Activated T-cell treated with anti-CD3 and anti-CD28 coated beads, Interleukin-2, amount 50 U/mL, for 72 hours (primary cell): Measurements from ENCODE around the gene ZNF19. TPM values are rescaled to one million over a fixed set of nuclear protein-coding genes. Genes with fewer than 3 reads are reported as not detected.

Source experiments
- ATAC-seq, 2 donors: fragments of 150-1000 bp; cut with Tn5 transposase; replicated peaks in 1 of 2; 2 replicates each; pipeline ENCODE4 v1.10.0; 2021; ENCODE audit warnings: moderate library complexity in 2 of 2, mild to moderate bottlenecking in 1 of 2
- DNase-seq, 2 donors: peaks; one replicate each; pipeline ENCODE4 v3.0.0; 2021 to 2022; ENCODE audit warnings: mixed read lengths in 1 of 2
- H3K27ac Mint-ChIP-seq: one replicate; pipeline ENCODE4 v1.8.0; 2022; ENCODE audit warnings: mild to moderate bottlenecking, moderate library complexity, mixed read lengths
- H3K27me3 Mint-ChIP-seq: one replicate; pipeline ENCODE4 v1.8.0; 2022; ENCODE audit warnings: low read depth, mixed read lengths
- H3K36me3 Mint-ChIP-seq, 2 donors: one replicate each; pipeline ENCODE4 v1.8.0; 2022; ENCODE audit warnings: mixed read lengths in 2 of 2, mild to moderate bottlenecking in 1 of 2; ENCODE audit not compliant: insufficient read depth in 2 of 2
- H3K4me1 Mint-ChIP-seq: one replicate; pipeline ENCODE4 v1.8.0; 2022; ENCODE audit warnings: low read depth, mixed read lengths
- H3K4me3 Mint-ChIP-seq, 2 donors: one replicate each; pipeline ENCODE4 v1.8.0; 2022; ENCODE audit warnings: mild to moderate bottlenecking in 2 of 2, mixed read lengths in 2 of 2, moderate library complexity in 2 of 2
- H3K9me3 Mint-ChIP-seq, 2 donors: one replicate each; pipeline ENCODE4 v1.8.0; 2022; ENCODE audit warnings: mixed read lengths in 2 of 2
- total RNA-seq, 2 donors: library from RNA; stranded (reverse); gene quantifications; one replicate each; pipeline ENCODE4 v1.2.3, GENCODE V29; 2022

Gene ZNF19
- total RNA-seq, 2 donors from 2014 or later, result 4.5 to 4.9 TPM

- DNase-seq, result no peak
Measured at GRCh38 chr16:71479420-71479819, 9.7 kb downstream of the ZNF19 start.

DNA sequence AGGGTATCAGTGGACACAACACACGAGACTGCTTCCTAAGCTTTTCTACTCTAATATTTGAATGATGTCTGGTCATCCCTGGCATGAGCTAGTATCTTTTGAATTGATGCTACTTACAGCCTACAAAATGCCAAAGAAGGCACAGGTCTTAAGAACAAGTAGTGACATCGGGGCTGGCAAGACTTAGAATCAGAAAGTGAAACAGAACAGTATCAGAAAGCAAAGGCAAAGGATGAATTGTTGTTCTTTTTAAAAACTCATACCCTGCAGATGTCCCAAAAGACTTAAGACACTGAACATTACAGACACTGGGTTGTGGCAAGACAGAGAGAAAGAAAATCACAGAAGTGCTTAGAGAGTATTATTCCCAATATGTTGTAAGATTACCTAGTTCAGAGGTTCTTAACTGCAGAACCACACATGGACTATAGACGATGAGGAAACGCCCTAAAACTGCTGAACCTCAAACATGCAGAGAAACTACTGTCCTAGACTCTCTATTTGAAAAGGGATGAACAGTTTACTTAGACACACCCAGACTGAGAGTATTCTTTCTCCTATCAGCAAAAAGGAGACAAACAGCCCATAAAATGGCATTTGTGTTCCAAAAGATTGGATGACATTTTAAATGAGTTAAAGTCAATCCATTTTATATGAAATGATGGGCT, 12.5 kb downstream of the ZNF19 start:
- Mint-ChIP-seq H3K36me3 (no peaks in the 10 kb centered on the region), H3K4me3 (no peak overlapping the region), H3K27ac (no peak overlapping the region)

More at GRCh38 chr16:71479420-71479819, 9.7 kb downstream of the ZNF19 start:
- H3K27me3 Mint-ChIP-seq, result no peaks in the 10 kb centered on the region
- H3K27ac Mint-ChIP-seq, result no peak overlapping the region
- H3K9me3 Mint-ChIP-seq, result no peaks in the 10 kb centered on the region
- H3K4me3 Mint-ChIP-seq, result no peak overlapping the region
- peaks cover 0 to 1% of the 10 kb centered on the region in 2 donors for H3K36me3 Mint-ChIP-seq
- peaks cover 10% of the 10 kb centered on the region for H3K4me1 Mint-ChIP-seq
- ATAC-seq, result no peak

DNA sequence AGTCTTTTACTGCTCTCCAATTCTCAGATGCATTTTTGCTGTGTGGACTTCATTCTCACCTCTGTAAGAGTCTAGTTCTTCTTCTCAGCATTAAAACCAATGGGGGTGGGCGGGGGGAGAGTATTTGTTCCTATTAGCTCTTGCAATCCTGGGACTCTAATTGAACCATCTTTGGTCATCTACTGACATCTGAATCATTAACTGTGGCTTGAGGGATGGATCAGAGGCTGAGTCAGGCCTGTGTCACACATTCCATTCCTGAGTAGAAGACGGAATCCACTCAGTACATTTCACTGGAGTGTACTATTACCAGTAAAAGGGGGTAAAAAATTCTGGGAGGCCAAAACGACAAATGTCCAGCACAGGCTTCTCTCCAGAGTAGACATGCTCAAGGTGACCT, 14.3 kb downstream of the ZNF19 start:
- Mint-ChIP-seq H3K9me3 (no peaks in the 10 kb centered on the region), H3K27ac (no peak overlapping the region), H3K4me1 (no peaks in the 10 kb centered on the region), H3K27me3 (no peaks in the 10 kb centered on the region), H3K4me3 (no peak overlapping the region), H3K36me3 (no peaks in the 10 kb centered on the region)
- DNase-seq (no peak), ATAC-seq (no peak)

More for the DNA sequence above, 12.5 kb downstream of the ZNF19 start:
- no peaks in the 10 kb centered on the region for H3K4me1 Mint-ChIP-seq
- ATAC-seq, result no peak
- no peak for DNase-seq
- H3K27me3 Mint-ChIP-seq, result no peaks in the 10 kb centered on the region
- H3K9me3 Mint-ChIP-seq, result no peaks in the 10 kb centered on the region

GRCh38 chr16:71473891-71474290, 15.2 kb downstream of the ZNF19 start:
- H3K4me1 Mint-ChIP-seq, result no peaks in the 10 kb centered on the region
- no peaks in the 10 kb centered on the region for H3K27me3 Mint-ChIP-seq
- H3K36me3 Mint-ChIP-seq, result no peaks in the 10 kb centered on the region

DNA sequence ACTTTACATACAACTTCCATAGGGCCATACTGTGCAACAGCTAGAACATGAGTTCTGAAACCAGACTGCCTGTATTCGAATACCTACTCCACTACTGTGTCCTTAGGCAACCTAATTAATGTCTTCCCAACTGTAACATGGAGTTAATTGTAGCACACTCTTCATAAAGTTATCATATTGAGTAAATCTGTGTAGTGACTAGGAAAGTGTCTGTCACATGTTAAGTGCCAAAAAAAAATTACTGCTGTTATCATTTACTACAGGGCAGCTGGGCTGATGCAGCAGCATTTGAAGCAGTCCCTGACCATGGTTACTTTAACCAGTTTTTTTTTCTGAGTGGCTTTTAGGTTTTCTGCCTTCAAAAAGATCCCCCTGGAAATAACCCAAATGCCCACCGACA, 16.2 kb downstream of the ZNF19 start:
- no peak for ATAC-seq
- Mint-ChIP-seq H3K36me3 (no peaks in the 10 kb centered on the region), H3K9me3 (no peaks in the 10 kb centered on the region), H3K27ac (no peak overlapping the region), H3K4me1 (no peaks in the 10 kb centered on the region), H3K27me3 (no peaks in the 10 kb centered on the region), H3K4me3 (no peak overlapping the region)
- no peak for DNase-seq

More at GRCh38 chr16:71473891-71474290, 15.2 kb downstream of the ZNF19 start:
- DNase-seq, result no peak
- no peak for ATAC-seq
- Mint-ChIP-seq H3K27ac (peak overlapping the region; percentile 10), H3K4me3 (no peak overlapping the region), H3K9me3 (no peaks in the 10 kb centered on the region)

DNA sequence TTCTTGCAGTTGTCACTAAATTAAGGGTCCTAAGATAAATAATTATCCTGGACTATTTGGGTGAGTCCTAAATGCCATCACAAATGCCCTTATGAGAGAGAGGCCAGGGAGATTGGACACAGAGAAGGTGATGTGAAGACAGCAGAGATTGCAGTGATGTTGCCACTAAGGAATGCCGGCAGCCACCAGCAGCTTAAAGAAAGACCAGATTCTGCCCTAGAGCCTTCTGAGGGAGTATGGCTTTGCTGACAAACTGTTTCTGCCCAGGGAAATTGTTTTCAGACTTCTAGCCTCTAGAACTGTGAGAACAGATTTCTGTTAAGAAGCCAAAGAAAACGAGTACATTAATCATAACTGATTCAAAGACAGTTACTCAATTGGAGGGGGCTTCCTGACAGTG, 17.1 kb downstream of the ZNF19 start:
- H3K4me1 Mint-ChIP-seq, result no peaks in the 10 kb centered on the region
- H3K27me3 Mint-ChIP-seq, result no peaks in the 10 kb centered on the region
- DNase-seq (no peak), ATAC-seq (no peak)
- H3K36me3 Mint-ChIP-seq, result no peaks in the 10 kb centered on the region
- no peak overlapping the region for H3K4me3 Mint-ChIP-seq
- no peak overlapping the region for H3K27ac Mint-ChIP-seq
- no peaks in the 10 kb centered on the region for H3K9me3 Mint-ChIP-seq

DNA sequence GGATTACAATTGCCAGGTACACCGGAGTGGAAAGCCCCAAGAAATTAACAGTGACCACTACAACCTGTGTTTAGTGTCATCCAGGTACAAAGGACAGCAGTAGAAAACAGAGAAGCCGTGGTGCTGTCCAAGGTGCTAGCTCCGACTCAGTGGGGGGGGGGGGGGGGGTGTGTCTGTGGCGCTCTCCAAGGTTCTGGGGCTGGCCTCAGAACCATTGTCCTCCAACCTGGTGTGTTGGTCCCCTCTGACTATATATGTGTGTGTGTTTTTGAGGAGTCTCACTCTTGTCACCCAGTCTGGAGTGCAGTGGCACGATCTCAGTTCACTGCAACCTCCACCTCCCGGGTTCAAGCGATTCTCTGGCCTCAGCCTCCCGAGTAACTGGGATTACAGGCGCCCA, 21.3 kb downstream of the ZNF19 start:
- Mint-ChIP-seq H3K27me3 (no peaks in the 10 kb centered on the region), H3K4me1 (peaks cover 9% of the 10 kb centered on the region), H3K4me3 (no peak overlapping the region), H3K9me3 (peaks cover 0 to 2% of the 10 kb centered on the region in 2 donors), H3K36me3 (no peaks in the 10 kb centered on the region), H3K27ac (no peak overlapping the region)
- ATAC-seq (peak in 1 of 2 donors; percentile 30), DNase-seq (peak; percentile 32 to 40)

DNA sequence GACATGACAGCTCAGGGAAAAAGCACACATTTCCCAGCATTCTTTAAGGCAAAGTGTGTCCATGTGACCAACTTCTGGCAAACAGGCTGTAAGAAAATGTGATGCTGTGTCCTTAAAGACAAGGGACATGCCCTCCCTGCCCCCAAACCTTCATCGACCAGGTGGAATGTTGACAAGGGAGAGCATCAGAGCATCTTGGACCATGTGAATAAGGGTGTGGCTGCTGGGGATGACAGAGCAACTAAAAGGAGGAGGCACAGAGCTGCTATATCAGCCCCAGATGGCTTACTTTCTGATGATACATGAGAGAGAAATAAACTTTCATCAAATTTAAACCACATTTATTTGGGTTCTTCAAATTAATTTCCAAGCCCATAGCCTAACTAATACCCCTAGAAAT, 24.9 kb downstream of the ZNF19 start:
- Mint-ChIP-seq H3K4me3 (no peak overlapping the region), H3K9me3 (peaks cover 0 to 2% of the 10 kb centered on the region in 2 donors), H3K4me1 (peaks cover 31% of the 10 kb centered on the region), H3K27ac (no peak overlapping the region), H3K27me3 (no peaks in the 10 kb centered on the region), H3K36me3 (no peaks in the 10 kb centered on the region)
- no peak for DNase-seq
- no peak for ATAC-seq

DNA sequence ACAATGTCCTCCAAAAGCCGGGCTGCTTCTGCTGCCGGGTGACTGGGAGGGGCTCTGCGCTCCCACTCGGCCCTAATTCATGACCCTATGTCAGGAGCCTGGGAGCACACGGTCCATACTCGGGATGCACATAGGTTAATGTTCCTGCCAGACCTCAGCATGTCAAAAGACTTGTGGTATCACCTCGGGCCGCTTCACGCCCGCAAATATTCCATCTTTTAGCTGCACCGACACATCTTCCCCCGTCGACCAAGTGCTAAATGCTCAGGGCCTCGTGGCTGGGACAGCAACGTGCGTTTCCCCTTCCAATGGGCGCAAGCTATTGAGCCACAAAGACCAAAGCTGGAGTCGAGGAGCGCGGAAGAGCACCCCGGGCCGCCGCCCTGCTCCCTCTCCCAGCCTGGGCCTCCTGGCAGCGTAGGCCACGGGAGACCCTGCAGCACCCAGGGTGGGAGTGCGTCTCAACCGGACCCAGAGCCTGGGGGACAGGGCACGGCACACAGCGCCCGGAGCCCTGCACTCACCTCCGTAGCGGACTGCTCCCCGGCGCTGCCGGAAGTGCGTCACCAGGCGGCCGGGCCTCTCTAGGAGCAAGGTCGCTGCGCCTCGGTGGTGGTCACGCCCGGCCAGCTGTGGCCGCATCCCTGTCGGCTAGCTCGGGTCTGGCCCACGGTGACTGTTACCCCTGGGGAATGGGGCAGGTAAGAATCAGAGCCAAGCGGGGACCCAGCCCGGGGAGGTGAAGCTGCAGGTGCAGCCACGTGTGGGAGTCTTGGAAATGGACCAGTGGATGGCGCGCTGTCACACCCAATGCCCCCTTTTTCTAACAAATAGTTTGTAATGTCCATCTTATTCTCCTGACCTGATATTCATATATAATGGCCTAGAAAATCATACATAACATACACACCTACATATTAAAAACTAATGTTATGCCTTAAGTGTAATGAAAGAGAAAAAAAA, 27.2 kb downstream of the ZNF19 start, which contains the start of gene ZNF23:
TSS of gene ZNF23 (minus strand) at position 562 of the 963 bp plus-strand sequence. CDS start 5,451 bp downstream, outside the sequence.
- H3K27ac Mint-ChIP-seq, result peak within 1 kb of the TSS; percentile 90
- H3K4me1 Mint-ChIP-seq, result peaks cover 36% of the 10 kb centered on the region
- no peaks in the 10 kb centered on the region for H3K27me3 Mint-ChIP-seq
- H3K4me3 Mint-ChIP-seq, result peak within 1 kb of the TSS; percentile 83 to 86
- H3K9me3 Mint-ChIP-seq, result peaks cover 0 to 2% of the 10 kb centered on the region in 2 donors
- no peaks in the 10 kb centered on the region for H3K36me3 Mint-ChIP-seq
- peak; percentile 82 to 90 for DNase-seq
- peak; percentile 100 for ATAC-seq

DNA sequence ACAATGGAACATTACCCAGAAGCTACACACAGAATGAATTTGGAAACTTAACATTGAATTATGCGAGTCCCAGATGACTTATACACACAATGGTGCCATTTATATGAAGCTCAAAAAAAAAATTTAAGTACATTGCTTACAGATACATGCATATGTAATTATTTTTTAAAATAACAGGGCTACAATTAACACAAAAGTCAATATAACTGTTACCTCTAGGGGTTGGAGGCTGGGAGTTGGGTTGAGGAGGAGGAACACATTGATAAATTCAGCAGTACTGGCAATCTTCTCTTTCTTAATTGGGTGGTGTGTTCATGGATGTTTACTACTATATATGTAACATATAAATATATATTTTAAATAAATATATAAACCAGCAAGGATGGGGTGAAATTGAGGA, 28.2 kb downstream of the ZNF19 start:
- peak overlapping the region; percentile 83 to 86 for H3K4me3 Mint-ChIP-seq
- H3K27me3 Mint-ChIP-seq, result no peaks in the 10 kb centered on the region
- ATAC-seq, result no peak
- H3K36me3 Mint-ChIP-seq, result peaks cover 3 to 4% of the 10 kb centered on the region in 2 donors
- peaks cover 0 to 2% of the 10 kb centered on the region in 2 donors for H3K9me3 Mint-ChIP-seq
- H3K4me1 Mint-ChIP-seq, result peaks cover 36% of the 10 kb centered on the region
- H3K27ac Mint-ChIP-seq, result peak overlapping the region; percentile 90
- no peak for DNase-seq

DNA sequence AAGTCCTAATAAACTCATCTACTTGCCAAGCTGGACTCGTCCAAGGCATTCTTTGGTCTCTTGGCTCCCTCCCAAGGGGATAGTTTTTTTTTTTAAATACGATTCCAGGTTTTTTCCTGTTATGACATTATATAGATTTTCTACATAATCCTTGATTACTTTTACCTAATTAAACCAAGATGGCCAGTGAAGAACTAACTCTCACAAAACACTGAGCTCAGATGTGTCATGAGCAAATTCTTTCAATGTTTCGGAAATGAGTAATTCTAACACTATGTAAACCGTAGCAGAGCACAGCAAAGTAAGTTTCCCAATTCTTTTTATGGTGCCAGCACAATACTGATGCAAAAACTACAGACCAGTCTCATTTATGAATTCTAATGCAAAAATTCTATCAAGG, 28.9 kb downstream of the ZNF19 start:
- Mint-ChIP-seq H3K4me3 (peak overlapping the region in 1 of 2 donors; percentile 86), H3K36me3 (peaks cover 4% of the 10 kb centered on the region in 2 donors), H3K4me1 (peaks cover 36% of the 10 kb centered on the region), H3K27me3 (no peaks in the 10 kb centered on the region), H3K27ac (no peak overlapping the region), H3K9me3 (peaks cover 0 to 2% of the 10 kb centered on the region in 2 donors)
- ATAC-seq (no peak), DNase-seq (no peak)

- DNase-seq (no peak), ATAC-seq (no peak)
- no peaks in the 10 kb centered on the region for H3K27me3 Mint-ChIP-seq
- no peak overlapping the region for H3K4me3 Mint-ChIP-seq
- peaks cover 0 to 2% of the 10 kb centered on the region in 2 donors for H3K9me3 Mint-ChIP-seq
- H3K27ac Mint-ChIP-seq, result no peak overlapping the region
- H3K4me1 Mint-ChIP-seq, result peaks cover 36% of the 10 kb centered on the region
- H3K36me3 Mint-ChIP-seq, result peaks cover 9 to 12% of the 10 kb centered on the region in 2 donors
Measured at GRCh38 chr16:71459510-71459909, 29.6 kb downstream of the ZNF19 start.

- peaks cover 3 to 5% of the 10 kb centered on the region in 2 donors for H3K9me3 Mint-ChIP-seq
- H3K27ac Mint-ChIP-seq, result no peak overlapping the region
- DNase-seq (no peak), ATAC-seq (no peak)
- H3K36me3 Mint-ChIP-seq, result peaks cover 24 to 35% of the 10 kb centered on the region in 2 donors
- H3K4me1 Mint-ChIP-seq, result peaks cover 20% of the 10 kb centered on the region
- no peak overlapping the region for H3K4me3 Mint-ChIP-seq
- H3K27me3 Mint-ChIP-seq, result no peaks in the 10 kb centered on the region
Measured at GRCh38 chr16:71456801-71457200, 32.3 kb downstream of the ZNF19 start.
